Erythroblast (primary cell): ENCODE measurements around the gene PON2.

Experiments used
- GATA1 ChIP-seq: IDR thresholded peaks from 2 replicates; pipeline ENCODE4 v1.6.1; 2011; ENCODE audit warnings: low read depth, mild to moderate bottlenecking, control low read depth, low read length, moderate library complexity
- POLR2A ChIP-seq: IDR thresholded peaks from 2 replicates; pipeline ENCODE4 v1.6.1; 2011; ENCODE audit warnings: mild to moderate bottlenecking, low read length

GRCh38 chr7:95441042-95441823 is 6.4 kb upstream of the PON2 start:
- TF ChIP-seq POLR2A (no peak), GATA1 (no peak)
